HCT116 (cell line): Measurements from ENCODE around the gene LDLRAD4.

Source experiments
- ATF3 ChIP-seq: IDR thresholded peaks from 2 replicates; pipeline ENCODE4 v1.6.1; 2012
- CEBPB ChIP-seq: IDR thresholded peaks from 2 replicates; pipeline ENCODE4 v1.6.1; 2012; ENCODE audit warnings: low read depth
- CTCF ChIP-seq, 3 experiments: fragments of 200-600 bp in 1 of 3; sonication (generic) in 1 of 3; IDR thresholded peaks in 2 of 3; conservative IDR thresholded peaks in 1 of 3; 2 replicates each; pipeline ENCODE4 v1.5.1; 2012 to 2017; ENCODE audit warnings: low read depth in 2 of 3, low read length in 2 of 3, antibody characterized with exemption in 1 of 3, borderline replicate concordance in 1 of 3, control low read depth in 1 of 3, mild to moderate bottlenecking in 1 of 3, mixed read lengths in 1 of 3, mixed run types in 1 of 3, moderate library complexity in 1 of 3; ENCODE audit not compliant: insufficient read depth in 1 of 3
- EZH2 ChIP-seq: fragments of 200-600 bp; sonication (generic); IDR thresholded peaks from 2 replicates; pipeline ENCODE4 v1.6.1; 2017; ENCODE audit warnings: antibody characterized with exemption, mixed run types
- EZH2phosphoT487 ChIP-seq: fragments of 200-600 bp; IDR thresholded peaks from 2 replicates; pipeline ENCODE4 v1.6.1; 2018; ENCODE audit warnings: antibody characterized with exemption, borderline replicate concordance
- FOSL1 ChIP-seq: IDR thresholded peaks from 2 replicates; pipeline ENCODE4 v1.6.1; 2012; ENCODE audit warnings: low read depth
- MAX ChIP-seq: IDR thresholded peaks from 2 replicates; pipeline ENCODE4 v1.6.1; 2012
- POLR2A ChIP-seq: IDR thresholded peaks from 2 replicates; pipeline ENCODE4 v1.7.0; 2011; ENCODE audit warnings: borderline replicate concordance; ENCODE audit not compliant: insufficient read depth, insufficient read length; ENCODE audit errors: extremely low read depth
- POLR2AphosphoS5 ChIP-seq: IDR thresholded peaks from 2 replicates; pipeline ENCODE4 v1.6.1; 2011; ENCODE audit warnings: mild to moderate bottlenecking, low read depth, low read length, moderate library complexity
- RAD21 ChIP-seq: IDR thresholded peaks from 2 replicates; pipeline ENCODE4 v1.6.1; 2012; ENCODE audit warnings: low read depth, mild to moderate bottlenecking
- SIN3A ChIP-seq: IDR thresholded peaks from 2 replicates; pipeline ENCODE4 v1.6.1; 2012; ENCODE audit warnings: low read depth
- TCF7L2 ChIP-seq: IDR thresholded peaks from 2 replicates; pipeline ENCODE4 v1.7.0; 2011; ENCODE audit warnings: borderline replicate concordance, inconsistent platforms; ENCODE audit not compliant: insufficient read depth, insufficient read length; ENCODE audit errors: extremely low read depth
- YY1 ChIP-seq: IDR thresholded peaks from 2 replicates; pipeline ENCODE4 v1.6.1; 2011; ENCODE audit warnings: low read length, low read depth, moderate library complexity, mild to moderate bottlenecking; ENCODE audit not compliant: insufficient replicate concordance; ENCODE audit errors: extremely low read depth

- TF ChIP-seq SIN3A: no peak
- no peak for TF ChIP-seq POLR2A
- TF ChIP-seq CTCF (IDR thresholded peaks at IDR 0.05 in 2 of 3, conservative IDR thresholded peaks at IDR 0.05 in 1 of 3; ENCODE audit: borderline replicate concordance in 1 of 3, insufficient read depth in 1 of 3, low read depth in 2 of 3, low read length in 2 of 3): no peak
- no peak for TF ChIP-seq TCF7L2
- TF ChIP-seq POLR2AphosphoS5: no peak
- TF ChIP-seq FOSL1: no peak
- no peak for TF ChIP-seq RAD21
- no peak for TF ChIP-seq MAX
- no peak for TF ChIP-seq ATF3
- TF ChIP-seq EZH2: no peak
- no peak for TF ChIP-seq CEBPB
- TF ChIP-seq EZH2phosphoT487: no peak
- no peak for TF ChIP-seq YY1
These were observed 68.8 kb downstream of the LDLRAD4 start for GRCh38 chr18:13287372-13287771.
